Ishikawa (cell line): ENCODE data around the gene EEPD1.

Experiments
- CEBPB ChIP-seq: IDR thresholded peaks from 2 replicates; pipeline ENCODE4 v1.6.1; 2012
- CREB1 ChIP-seq: IDR thresholded peaks from 2 replicates; pipeline ENCODE4 v1.6.1; 2012; ENCODE audit warnings: low read depth
- EGR1 ChIP-seq: IDR thresholded peaks from 2 replicates; pipeline ENCODE4 v1.6.1; 2012
- EP300 ChIP-seq: IDR thresholded peaks from 2 replicates; pipeline ENCODE4 v1.6.1; 2012; ENCODE audit warnings: borderline replicate concordance
- FOXM1 ChIP-seq: IDR thresholded peaks from 2 replicates; pipeline ENCODE4 v1.6.1; 2012; ENCODE audit warnings: low read depth, borderline replicate concordance
- MAX ChIP-seq: IDR thresholded peaks from 2 replicates; pipeline ENCODE4 v1.6.1; 2012
- NFIC ChIP-seq: IDR thresholded peaks from 2 replicates; pipeline ENCODE4 v1.6.1; 2012
- RAD21 ChIP-seq: IDR thresholded peaks from 2 replicates; pipeline ENCODE4 v1.6.1; 2012; ENCODE audit warnings: low read depth
- REST ChIP-seq: IDR thresholded peaks from 2 replicates; pipeline ENCODE4 v1.6.1; 2012; ENCODE audit warnings: low read depth, mild to moderate bottlenecking
- TAF1 ChIP-seq: IDR thresholded peaks from 2 replicates; pipeline ENCODE4 v1.6.1; 2012; ENCODE audit warnings: low read depth, mild to moderate bottlenecking
- TCF12 ChIP-seq: IDR thresholded peaks from 2 replicates; pipeline ENCODE4 v1.6.1; 2012; ENCODE audit warnings: low read depth
- TEAD4 ChIP-seq: IDR thresholded peaks from 2 replicates; pipeline ENCODE4 v1.6.1; 2012
- YY1 ChIP-seq: IDR thresholded peaks from 2 replicates; pipeline ENCODE4 v1.6.1; 2012; ENCODE audit warnings: low read depth
- ZBTB7A ChIP-seq: IDR thresholded peaks from 2 replicates; pipeline ENCODE4 v1.6.1; 2012; ENCODE audit warnings: low read depth
- TF ChIP-seq, protein P1 (sequence below): IDR thresholded peaks from 2 replicates; pipeline ENCODE4 v1.6.1; 2012

EEPD1 gene

GRCh38 chr7:36228039-36228438 is 75.0 kb downstream of the EEPD1 start:
- TF ChIP-seq NFIC = no peak
- TF ChIP-seq YY1 = no peak
- TF ChIP-seq TCF12 = no peak
- TF ChIP-seq RAD21 = no peak
- no peak for TF ChIP-seq ZBTB7A
- no peak for TF ChIP-seq TAF1
- no peak for TF ChIP-seq EP300
- no peak for TF ChIP-seq FOXM1
- TF ChIP-seq CREB1 = no peak
- no peak for TF ChIP-seq CEBPB
- no peak for TF ChIP-seq TEAD4
- TF ChIP-seq EGR1 = no peak
- TF ChIP-seq, protein P1, sequence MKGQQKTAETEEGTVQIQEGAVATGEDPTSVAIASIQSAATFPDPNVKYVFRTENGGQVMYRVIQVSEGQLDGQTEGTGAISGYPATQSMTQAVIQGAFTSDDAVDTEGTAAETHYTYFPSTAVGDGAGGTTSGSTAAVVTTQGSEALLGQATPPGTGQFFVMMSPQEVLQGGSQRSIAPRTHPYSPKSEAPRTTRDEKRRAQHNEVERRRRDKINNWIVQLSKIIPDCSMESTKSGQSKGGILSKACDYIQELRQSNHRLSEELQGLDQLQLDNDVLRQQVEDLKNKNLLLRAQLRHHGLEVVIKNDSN = no peak
- no peak for TF ChIP-seq REST
- no peak for TF ChIP-seq MAX

DNA sequence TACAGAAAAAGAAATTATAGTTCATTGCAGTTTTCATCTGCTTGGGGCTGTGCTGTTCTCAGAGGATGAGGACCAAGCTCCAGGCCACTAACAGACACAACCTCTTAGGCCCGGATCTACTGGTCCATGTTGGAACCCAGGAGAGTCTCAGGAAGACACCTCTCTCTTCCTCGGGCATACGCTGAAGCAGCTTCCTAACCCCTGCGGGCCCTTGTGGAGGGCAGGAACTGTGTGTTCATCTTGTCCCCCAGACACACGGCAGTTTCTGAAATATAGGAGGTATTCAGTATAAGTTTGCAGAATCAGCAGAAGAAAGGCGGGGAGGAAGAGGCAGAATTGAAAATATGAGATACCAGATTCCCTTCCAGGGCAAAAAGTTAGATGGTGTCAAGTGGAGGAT is 78.4 kb downstream of the EEPD1 start:
- TF ChIP-seq, protein P1 = no peak
- TF ChIP-seq FOXM1 (no peak), REST (no peak), TEAD4 (no peak), YY1 (no peak), EP300 (no peak), TAF1 (no peak), EGR1 (no peak), RAD21 (no peak), CREB1 (no peak), CEBPB (no peak), ZBTB7A (no peak), MAX (no peak), NFIC (no peak), TCF12 (no peak)

DNA sequence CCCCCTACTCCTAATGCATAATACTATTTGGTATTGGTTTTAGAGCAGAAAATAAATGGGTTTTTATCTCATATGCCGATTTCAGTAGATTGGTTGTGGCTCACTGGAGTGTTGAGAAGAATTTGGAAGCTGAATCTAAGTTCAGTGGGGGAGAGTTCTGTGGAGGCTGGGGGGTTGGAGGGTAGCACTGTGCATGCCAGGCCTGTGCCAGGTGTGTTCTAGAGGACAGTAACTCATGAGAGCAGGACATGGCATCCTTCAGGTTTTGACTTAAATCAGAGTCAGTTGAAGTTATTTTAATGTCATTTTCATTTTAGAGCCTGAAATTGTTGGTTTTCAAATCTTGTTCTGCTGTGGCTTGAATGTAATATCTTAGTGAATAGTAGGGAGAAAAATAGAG is 79.5 kb downstream of the EEPD1 start:
- TF ChIP-seq CREB1 = no peak
- no peak for TF ChIP-seq TCF12
- no peak for TF ChIP-seq RAD21
- no peak for TF ChIP-seq CEBPB
- no peak for TF ChIP-seq EGR1
- no peak for TF ChIP-seq ZBTB7A
- no peak for TF ChIP-seq FOXM1
- TF ChIP-seq YY1 = no peak
- no peak for TF ChIP-seq TAF1
- no peak for TF ChIP-seq NFIC
- no peak for TF ChIP-seq TEAD4
- TF ChIP-seq REST = no peak
- no peak for TF ChIP-seq EP300
- no peak for TF ChIP-seq MAX
- TF ChIP-seq, protein P1 = no peak

DNA sequence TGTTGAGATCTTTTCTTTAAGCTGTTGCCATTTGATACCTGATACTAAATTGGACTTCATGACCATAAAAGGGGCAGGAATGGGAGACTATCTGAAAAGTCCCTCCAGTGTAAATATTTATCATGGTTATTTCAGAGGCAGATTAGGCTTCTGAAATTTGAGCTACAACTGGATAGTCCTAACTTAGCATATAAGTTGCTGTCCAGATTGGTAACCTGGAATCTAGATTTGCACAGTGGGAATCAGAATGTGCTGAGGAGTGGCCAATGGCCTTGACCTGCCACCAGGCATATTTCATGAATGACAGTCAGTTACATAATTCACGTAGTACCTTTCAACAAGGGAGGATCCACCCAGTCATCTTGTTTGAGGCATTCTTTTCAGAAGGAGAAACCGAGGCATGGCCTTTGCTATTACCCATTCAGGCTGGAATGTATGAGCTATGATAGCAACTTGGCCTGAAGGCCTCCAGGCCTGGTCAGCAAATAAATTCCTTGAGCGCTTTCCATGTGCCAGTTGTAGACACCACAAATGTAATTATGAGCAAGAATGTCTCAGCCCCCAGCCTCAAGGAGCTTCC is 80.0 kb downstream of the EEPD1 start:
- TF ChIP-seq YY1 (no peak), ZBTB7A (no peak), TCF12 (no peak), EGR1 (no peak), CEBPB (no peak), TAF1 (no peak), NFIC (no peak), FOXM1 (no peak), EP300 (no peak)
- TF ChIP-seq, protein P1 = no peak
